ENCODE measurements around the gene SLC2A5. TPM values are rescaled to one million over a fixed set of nuclear protein-coding genes. Genes with fewer than 3 reads are reported as not detected.
A peak's percentile ranks its signal among the peaks of the same experiment; 100 is the strongest.
"Not testable (repeated sequence)": the region's sequence is repeated elsewhere in the genome, so short reads cannot be mapped to it uniquely, and the experiment has no call there.

The SLC2A5 gene
- total RNA-seq, 1 donor from 2014 or later: 0.82 TPM

DNA sequence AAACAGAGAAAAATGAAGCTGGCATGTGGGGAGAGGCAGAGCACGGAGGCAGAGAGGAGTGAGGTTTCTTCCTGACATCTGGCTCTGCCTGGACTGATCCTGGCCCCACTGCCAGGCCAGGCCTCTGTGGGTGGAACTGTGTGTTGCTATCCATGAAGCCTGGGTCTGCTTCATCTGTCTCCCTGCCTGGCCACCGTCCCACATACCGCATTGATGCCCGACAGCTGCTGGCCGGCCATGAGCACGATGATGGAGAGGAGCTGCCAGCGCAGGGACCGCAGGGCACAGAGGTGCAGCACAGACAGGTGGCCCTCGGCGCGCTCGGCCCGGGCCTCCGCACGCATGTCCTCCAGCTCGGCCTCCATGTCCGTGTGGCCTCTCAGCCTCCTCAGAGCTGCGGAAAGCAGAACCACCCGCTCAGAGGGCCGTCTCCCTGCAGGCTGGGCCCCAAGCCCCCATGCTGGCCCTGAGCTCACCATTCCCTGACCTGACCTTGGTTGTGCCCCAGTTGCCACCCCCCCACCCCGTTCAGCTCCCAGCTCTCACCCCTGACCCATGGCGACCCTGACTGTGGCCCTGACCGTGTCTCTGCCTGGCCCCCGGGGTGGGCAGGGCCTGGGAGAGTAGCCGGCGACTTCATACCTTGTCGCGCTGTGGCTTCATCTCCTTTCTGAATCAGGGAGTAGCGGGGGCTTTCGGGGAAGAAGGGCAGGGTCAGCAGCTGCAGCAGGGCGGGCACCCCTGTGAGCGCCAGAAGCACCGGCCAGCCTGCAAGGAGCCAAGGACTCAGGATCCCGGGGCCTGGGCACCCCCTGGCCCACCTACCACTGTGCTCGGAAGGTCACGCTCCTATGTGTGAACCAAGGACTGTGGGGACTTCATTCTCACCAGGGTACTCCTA is 54.7 kb downstream of the SLC2A5 start:
- FAIRE-seq: no peak

DNA sequence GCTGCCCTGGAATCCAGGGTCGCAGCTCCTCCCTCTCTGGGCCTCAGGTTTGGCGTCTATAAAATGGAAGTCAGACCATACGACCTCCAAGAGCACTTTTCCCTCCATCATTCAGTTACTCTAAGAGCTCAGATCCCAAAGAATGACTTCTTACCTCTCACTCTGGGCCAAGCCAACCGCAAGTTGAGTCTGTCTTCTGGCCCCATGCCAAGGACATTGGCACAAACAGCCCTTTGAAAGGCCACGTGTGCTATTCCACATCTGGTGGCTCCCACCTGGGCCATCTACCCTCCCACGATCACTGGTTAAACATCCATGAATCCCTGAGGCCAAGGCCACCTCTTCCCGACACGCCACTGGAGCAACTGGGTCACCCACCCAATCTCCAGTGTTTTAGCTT is 55.6 kb downstream of the SLC2A5 start:
- DNase-seq (ENCODE audit: low spot score in 2 of 2) (no peak), FAIRE-seq (no peak)

More for the DNA sequence above, 54.7 kb downstream of the SLC2A5 start:
- no peak for DNase-seq (ENCODE audit: low spot score in 2 of 2)

DNA sequence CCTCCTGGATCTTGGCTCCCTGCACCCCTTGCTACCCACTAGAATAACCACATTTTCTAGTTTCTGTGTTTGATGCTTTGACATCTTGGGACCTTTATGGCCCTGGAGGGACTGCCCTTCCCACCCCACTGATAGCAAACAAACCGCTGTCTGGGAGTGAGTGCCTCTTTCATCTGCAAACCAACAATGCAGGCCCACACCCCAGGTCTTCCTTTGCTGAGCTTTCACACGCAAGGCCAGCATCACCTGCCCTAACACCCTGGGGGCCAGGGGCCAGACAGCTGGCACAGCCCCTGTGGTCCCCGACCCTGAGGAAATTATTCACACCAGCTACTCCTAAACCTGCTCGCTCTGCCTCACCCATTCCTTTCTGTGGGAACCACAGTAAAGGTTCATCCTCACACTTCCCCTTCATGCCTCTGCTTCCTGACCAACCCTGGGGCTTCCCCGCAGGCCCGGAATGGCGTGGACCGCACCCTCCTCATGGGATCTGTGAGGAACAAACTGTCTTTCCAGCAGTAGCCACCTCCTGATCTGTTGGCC is 58.6 kb downstream of the SLC2A5 start:
- FAIRE-seq: no peak
- no peak for DNase-seq (ENCODE audit: low spot score in 2 of 2)

DNA sequence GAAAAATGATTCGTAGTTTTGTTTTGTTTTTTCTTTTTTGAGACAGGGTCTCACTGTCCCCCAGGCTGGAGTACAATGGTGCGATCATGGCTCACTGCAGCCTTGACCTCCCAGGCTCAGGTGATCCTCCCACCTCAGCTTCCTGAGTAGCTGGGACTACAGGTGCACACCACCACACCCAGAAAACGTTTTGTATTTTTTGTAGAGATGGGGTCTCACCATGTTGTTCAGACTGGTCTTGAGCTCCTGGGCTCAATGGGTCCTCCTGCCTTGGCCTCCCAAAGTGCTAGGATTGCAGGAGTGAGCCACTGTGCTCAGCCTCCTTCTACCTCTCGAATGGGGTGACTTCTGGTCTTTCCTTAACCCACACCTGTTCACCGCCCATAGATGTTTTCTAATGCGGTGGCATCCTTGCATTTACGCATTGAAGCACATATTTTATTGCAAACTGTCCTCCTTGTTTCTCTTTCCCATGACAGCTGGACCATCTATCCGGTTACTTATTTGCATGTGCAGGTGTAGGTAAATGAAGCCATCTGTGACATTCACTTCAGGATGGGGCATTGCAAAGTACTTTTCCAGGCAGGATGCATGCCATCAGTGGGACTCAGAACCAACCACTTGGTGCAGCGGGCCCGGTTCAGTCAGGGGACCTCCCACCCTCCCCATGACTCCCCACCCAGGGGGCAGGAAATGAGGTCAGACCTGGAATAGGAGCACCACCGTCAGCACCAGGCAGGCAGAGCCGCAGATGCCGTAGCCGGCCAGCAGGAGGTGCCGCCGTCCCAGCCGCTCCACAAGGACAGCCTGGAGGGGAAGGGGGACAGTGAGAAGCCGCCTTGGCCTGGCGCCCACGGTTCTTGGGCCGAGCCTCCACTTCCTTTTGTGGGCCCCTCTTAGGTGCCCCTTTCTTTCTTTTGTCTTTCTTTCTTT is 59.7 kb downstream of the SLC2A5 start:
- FAIRE-seq (no peak), DNase-seq (ENCODE audit: low spot score in 2 of 2) (no peak)

DNA sequence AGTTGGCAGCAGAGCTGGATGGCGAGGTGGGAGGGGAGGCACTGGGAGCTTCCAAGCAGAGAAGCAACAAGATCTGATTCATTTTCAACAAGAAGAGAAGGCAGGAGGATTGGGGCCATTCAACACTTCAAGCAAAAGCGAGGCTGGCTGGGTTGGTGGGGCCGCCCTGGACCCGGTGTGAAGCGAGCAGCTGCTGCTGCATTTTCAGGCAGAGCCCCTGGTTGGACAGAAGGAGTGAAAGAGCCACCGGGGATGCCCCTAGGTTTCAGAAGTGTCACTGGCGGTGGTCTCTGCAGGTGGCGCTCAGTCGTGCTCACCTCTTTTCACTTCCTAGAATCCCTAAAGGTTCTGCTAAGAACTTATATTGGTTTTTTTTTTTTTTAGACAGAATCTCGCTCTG is 61.2 kb downstream of the SLC2A5 start:
- FAIRE-seq: no peak
- DNase-seq (ENCODE audit: low spot score in 2 of 2): no peak

DNA sequence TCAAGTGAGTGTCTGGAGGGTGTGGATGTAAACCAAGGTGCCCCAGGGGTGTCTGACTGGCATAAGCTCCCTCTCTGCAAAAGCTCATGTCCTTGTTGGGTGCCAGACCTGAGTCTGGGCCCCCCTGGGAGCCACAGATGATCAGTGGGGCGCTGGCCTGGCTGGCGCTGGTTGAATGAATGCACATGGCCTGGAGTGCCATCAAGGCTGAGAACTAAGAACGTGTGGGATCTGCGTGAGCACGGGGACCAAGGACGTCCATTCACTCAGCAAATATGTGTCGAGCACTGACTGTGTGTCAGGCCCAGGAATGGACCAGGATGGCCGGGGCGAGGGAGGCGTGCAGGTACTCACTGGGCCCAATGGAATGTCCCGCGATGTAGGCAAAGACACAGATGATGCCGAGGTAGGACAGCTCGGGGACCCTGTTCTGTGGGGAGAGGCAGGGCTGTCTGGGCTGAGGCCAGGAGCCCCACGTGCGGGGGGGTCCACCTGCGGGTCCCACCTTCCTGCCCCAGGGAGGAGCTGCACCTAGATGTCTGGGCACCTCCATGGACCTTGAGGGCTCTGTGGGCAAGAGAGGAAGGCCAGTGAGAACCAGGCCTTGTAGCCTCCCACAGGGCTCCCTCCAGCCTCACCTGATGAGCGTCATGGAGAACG is 62.3 kb downstream of the SLC2A5 start:
- DNase-seq (ENCODE audit: low spot score in 2 of 2) (no peak), FAIRE-seq (no peak)

DNA sequence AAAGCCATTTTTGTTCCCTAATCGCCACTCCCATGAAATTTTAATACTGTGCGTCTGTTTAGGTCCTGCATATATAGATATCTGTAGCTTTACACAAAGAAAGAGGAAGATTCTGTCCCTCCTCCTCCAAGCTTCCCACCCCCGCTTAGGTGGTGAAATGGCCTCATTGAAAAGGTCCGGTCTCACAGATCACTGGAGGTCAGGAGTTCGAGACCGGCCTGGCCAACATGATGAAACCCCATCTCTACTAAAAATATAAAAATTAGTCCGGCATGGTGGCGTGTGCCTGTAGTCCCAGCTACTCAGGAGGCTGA is 64.1 kb downstream of the SLC2A5 start:
- FAIRE-seq: no peak

DNA sequence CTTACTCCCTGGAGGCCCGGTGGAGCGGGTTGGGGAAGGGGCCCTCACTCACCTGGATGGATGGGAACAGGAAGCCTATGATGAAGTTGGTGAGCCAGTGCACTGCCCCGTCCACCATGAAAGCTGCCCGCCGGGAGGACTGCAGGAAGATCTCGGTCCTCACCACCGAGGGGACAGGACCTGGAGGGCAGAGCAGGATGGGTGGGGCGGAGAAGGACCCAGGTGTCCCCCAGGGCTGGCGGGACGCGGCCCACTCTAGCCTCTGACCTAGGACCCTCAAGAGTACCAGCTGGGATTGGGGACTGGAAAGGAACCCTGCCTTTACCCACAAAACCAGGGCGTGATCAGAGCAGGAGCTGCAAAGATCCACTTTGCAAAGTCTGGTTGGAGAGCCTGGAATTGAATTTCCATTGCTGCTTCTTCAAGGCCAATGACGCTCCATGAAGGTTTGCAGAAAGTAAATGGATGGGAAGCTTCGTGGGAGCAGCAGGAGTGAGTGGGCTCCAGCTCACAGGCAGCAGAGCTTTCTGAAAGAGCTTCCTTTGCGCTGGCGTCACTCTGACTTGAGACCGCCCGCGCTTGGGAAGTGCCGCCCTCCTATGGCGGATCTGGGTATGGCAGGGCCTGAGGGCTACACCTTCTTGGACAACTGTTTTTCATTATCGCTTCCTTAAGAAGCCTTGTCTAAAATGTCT is 64.6 kb downstream of the SLC2A5 start:
- DNase-seq (ENCODE audit: low spot score in 2 of 2) (peak; percentile 53 to 83), FAIRE-seq (no peak)

More for the DNA sequence above, 64.1 kb downstream of the SLC2A5 start:
- DNase-seq (ENCODE audit: low spot score in 2 of 2): no peak

DNA sequence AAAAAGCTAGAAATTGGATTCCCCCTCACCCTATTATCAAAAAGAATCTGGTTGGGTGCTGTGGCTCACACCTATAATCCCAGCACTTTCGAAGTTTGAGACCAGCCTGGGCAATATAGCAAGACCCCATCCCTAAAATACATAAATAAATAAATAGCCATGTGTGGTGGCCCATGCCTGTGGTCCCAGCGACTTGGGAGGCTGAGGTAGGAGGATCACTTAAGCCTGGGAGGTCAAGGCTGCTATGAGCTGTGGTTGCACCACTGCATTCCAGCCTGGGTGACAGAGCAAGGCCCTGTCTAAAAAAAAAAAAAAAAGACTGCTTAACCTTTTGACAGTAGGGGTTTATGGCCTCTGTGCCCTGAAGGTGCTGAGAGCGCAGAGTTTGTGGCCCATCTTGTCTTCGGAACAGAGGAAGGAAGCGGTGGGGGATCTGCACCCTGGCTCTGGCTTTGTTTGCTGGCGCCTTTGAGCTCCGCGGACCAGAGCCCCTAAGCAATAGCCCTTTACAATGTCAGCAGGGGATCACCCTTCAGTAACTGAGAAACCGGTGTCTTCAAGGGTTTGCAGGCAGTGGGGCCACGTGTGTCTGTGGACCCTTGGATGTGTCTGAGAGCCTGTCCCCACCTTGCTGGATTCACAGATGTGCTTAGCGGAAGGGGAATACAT is 65.3 kb downstream of the SLC2A5 start:
- FAIRE-seq (no peak), DNase-seq (ENCODE audit: low spot score in 2 of 2) (no peak)

DNA sequence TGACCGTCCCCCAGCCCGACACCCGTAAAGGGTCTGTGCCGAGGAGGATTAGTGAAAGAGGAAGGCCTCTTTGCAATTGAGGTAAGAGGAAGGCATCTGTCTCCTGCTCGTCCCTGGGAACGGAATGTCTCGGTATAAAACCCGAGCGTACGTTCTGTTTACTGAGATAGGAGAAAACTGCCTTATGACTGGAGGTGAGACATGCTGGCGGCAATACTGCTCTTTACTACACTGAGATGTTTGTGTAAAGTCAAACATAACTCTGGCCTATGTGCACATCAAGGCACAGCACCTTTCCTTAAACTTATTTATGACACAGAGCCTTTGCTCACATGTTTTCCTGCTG is 67.2 kb downstream of the SLC2A5 start:
- not testable (repeated sequence) for FAIRE-seq; DNase-seq (ENCODE audit: low spot score in 2 of 2)

DNA sequence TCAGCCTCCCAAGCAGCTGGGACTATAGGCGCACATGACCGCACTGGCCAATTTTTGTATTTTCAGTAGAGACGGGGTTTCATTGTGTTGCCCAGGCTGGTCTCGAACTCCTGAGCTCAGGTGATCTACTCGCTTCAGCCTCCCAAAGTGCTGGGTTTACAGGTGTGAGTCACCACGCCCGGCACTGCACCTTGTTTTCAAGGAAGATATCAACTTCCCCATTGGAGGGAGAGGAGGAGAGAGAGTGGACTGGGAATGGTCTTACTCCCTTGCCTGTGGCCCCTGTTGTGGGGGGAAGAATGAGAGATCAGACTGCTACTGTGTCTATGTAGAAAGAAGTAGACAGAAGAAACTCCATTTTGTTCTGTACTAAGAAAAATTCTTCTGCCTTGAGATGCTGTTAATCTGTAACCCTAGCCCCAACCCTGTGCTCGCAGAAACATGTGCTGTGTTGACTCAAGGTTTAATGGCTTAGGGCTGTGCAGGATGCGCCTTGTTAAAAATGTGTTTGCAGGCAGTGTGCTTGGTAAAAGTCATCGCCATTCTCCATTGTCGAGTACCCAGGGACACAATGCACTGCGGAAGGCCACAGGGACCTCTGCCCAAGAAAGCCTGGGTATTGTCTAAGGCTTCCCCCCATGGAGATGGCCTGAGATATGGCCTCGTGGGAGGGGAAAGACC is 67.8 kb downstream of the SLC2A5 start:
- FAIRE-seq; DNase-seq (ENCODE audit: low spot score in 2 of 2): not testable (repeated sequence)

DNA sequence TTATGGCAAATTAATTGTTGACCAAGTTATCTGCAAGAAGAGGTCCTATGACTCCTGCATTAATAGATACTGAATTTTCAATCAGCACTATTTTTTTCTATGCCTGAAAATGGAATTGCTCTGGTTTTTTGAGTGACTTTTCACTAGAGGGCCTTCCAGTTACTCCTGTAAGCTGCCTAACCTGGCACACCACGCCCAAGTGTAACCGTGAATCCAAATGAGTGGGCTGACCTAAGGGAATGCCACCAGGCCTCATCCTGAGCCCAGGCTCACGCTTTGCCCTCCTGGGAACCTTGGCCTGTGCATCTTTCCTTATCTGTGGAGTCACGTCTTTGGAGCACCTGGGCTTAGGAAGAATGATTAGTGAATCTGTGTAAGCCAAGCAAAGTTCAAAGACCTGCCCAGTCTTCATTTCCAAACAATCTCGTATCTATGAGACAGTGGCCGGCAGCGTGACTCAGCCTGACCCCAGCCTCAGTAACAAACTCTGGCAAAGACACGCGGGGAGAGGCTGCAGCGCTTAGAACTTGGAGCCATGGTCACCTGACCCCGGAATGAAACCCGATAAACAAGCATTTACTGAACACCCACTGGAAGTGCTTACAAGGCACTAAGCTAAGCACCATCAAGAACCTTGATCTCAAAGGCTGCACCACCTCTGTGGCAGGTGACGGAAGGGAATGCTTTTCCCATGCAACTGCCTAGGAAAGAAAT is 75.3 kb downstream of the SLC2A5 start:
- not testable (repeated sequence) for FAIRE-seq; DNase-seq (ENCODE audit: low spot score in 2 of 2)

DNA sequence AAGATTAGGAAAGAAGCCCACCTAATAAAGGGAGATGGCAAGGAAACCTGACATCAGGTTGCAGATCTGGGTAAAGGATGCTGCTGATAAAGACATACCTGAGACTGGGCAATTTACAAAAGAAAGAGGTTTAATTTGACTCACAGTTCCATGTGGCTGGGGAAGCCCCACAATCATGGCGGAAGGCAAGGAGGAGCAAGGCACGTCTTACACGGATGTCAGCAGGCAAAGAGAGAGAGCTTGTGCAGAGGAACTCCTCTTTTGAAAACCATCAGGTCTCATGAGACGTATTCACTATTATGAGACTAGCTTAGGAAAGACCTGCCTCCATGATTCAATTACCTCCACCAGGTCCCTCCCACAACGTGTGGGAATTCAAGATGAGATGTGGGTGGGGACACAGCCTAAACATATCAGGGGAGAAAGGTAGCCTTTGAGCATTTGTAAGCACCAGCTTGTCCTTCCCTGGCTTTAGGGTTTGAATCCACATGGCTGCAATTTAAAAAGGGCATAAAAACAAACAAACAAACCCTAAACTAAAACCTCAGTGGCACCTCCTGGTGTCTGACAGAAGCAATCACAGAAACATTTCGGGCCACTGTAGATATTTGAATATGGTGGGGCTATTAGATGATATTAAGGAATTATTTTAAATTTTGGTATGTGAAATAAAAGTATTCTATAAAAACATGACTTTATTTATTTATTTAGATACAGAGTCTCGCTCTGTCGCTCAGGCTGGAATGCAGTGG is 76.3 kb downstream of the SLC2A5 start:
- FAIRE-seq (no peak), DNase-seq (ENCODE audit: low spot score in 2 of 2) (no peak)

DNA sequence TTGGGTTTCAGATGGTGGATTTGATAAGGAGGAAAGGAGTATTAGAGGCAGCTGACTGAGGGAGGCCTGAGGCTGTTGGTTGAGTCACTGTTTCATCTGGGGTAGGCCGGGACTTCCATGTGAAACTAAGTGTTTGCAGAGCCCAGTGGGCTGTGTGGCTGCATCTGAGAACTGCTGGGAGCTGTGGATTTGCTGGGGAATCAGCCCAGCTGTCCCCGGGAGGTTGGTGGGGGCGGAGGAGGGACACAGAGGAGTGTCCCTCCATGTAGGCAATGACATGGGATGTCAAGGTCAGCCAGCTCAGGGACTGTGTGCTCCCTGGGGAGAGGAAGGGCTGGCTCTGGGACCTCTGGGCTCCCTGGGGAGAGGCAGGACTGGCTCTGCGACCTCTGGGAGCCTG is 79.6 kb downstream of the SLC2A5 start:
- FAIRE-seq: no peak
- no peak for DNase-seq (ENCODE audit: low spot score in 2 of 2)

DNA sequence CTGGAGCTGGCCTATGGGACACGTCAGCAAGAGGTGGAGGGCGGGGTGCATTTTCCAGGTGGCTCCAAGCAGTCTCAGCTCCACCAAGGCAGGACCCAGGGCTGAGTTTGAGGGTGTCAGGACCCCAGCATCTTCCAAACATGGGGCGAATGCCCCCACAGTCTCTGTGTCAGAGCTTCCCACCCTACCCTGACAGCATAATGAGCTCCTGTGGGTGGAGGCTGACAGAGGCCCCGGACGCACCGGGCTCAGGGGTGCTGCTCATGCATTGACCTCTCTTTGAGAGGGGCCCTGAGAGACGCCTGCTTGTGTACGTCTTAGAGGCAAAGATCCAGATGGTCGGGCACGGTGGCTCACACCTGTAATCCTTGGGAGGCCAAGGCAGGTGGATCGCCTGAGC is 80.4 kb downstream of the SLC2A5 start:
- no peak for FAIRE-seq
- DNase-seq (ENCODE audit: low spot score in 2 of 2): no peak

DNA sequence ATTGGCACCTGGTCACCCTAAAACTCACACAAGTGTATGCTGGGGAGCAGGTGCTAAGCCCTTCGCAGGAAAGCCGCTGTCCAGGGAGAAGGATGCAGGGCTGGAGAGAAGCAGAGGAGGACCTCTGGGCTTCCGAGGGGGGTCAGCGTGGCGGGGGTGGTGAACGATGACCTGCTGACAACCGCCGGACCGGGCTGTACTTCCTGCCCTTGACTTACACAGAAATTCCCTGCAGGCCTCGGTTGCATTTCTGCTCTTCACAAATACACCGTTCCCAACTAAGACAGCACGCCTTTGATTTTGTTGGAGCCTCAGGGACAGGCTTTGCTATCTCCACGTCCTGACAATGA is 80.8 kb downstream of the SLC2A5 start:
- no peak for FAIRE-seq
- DNase-seq (ENCODE audit: low spot score in 2 of 2): no peak

DNA sequence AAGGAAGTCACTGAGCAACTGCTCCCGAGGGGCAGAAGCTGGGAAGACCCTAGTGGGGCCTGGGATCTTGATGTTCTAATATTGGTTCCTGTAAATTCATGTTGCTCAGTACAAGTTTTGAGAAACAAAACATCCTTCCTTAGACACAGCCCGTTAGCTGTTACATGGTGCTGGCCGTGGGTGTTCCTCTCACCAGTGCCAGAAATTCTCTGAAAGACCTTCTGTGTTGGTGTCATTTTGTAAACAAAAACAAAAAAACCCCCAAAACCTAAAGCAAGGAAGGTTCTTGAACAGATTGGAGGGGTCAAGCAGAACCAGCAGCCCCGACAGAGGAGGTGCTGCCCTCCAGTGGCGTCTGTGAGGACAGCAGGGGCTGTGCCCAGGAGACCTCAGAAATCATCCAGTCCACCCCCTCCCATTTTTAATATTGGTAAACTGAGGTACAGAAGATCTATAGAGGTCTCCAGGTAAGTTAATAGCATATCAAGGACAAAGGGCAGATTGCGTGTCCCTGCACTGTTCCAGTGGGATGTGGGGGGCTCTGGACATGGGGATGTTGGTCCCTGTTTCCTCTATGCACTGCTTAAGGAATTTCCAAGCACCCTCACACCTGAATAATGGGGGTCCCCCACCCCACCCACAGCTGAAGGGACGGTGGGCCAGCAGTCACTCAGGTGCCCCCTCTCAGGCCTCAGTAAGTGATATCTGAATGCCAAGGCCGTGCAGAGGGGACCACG is 81.4 kb downstream of the SLC2A5 start:
- DNase-seq (ENCODE audit: low spot score in 2 of 2): peak; percentile 52 to 76

More for the DNA sequence above, 81.4 kb downstream of the SLC2A5 start:
- no peak for FAIRE-seq
